ENCODE results near the gene BTC.
"Not testable (repeated sequence)": the region's sequence is repeated elsewhere in the genome, so short reads cannot be mapped to it uniquely, and the experiment has no call there.

The BTC gene

DNA sequence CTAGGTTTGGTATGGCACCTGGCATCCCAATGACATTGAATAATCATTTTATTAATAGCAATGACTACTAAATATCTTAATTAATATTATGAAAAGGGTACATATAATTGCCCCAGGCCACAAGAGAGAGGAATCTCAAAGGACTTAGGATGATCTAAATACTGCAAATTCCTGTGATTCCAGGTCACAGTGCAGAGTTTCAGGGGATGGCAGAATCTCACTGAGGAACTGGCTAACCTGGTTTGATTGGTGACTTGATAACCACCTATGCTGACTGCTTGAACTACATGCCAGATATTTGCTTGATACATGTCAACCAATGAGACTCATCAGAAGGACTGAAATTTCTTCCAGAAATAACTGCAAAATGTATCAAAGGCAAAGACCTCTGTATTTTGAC is 37.2 kb downstream of the BTC start:
- no peak for DNase-seq

DNA sequence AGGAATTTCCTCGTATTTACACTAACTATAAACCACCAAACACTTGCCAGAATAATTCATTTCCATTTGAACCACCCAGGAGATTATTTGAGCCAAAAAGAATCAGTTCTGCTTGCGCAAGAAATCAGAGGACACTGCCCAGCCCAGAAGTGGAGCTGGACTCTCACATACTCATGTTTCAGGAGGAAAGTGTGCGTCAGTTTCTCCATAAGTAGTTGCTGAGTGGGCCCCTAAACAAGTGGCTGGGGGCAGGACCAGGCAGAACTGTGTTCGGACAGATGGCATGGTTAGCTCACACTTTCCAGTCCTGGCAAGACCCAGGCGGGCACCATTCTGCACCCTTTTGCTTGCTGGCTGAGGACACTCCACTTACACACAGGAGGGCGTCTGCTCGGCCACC is 38.8 kb downstream of the BTC start:
- no peak for DNase-seq

DNA sequence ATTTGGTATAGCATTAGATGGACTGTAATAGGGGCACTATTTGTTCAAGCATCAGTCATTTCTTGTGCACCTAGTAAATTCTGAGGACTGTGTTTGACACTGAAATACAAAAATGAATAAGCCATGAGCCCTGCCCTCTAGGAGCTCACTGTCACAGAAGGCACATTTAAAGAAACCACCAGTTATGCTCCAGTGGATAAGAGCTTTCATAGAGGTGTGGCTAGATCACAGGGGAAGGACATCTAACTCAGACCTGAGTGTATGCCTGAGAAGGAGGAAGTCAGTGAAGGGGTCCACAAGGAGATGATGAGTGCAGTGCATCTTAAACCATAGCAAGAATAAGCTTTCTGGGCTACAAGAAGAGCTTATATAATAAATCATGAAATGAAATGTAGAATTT is 40.1 kb downstream of the BTC start:
- no peak for DNase-seq

DNA sequence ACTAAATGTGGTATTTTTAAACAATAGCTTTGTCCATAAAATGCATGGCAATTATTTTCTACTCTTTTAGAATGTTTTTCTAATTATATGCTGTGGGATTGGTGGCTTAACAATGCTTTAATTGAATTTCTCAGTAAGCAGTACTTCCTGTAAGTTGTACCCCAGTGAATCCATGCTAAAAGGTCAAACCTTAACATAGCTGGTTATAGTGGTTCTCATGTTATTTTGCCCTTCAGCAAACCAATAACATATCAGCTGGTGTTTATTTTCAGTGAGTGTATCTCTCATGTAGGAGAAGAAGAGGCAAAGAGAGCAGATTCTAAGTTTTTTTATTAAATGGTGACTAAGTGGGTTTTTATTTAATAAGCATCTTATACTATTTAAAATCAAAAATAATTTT is 41.5 kb downstream of the BTC start:
- no peak for DNase-seq

DNA sequence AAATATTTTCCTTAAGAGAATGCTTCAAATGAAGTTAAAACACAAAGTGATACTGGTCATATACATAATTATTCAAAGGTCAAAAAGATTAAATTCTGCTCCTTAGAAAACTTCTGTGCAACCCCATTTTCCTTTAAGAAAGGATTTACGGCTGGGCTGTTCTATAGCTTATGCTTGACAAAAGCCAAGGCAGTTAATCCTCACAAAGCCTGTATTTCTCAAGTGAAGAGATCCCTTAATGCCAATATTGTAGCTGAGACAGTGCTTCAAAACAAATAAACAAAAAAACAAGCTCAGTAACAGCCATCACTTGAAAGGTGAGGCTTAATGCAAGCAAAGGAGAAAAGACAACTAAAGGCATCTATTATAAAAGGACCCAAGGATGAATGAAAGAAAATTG is 42.5 kb downstream of the BTC start:
- DNase-seq: no peak

DNA sequence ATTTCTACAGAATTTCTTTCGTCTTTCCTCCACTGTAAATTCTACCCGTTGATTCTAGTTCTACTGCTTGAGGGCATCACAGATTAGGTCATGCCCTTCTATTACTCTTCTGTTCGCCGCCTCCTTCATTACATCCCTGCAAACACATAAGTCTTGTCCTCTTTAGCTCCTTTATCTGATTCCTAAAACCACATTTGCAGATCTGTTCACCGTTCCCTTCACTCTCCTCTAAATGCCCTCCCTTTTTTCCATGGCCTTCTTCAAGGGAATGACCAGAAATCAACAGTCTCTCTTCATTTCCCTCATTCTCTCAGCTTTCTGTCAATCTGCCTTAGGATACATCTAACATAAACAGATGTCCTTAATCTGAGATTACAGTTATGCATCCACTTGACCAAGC is 43.1 kb downstream of the BTC start:
- DNase-seq: no peak

DNA sequence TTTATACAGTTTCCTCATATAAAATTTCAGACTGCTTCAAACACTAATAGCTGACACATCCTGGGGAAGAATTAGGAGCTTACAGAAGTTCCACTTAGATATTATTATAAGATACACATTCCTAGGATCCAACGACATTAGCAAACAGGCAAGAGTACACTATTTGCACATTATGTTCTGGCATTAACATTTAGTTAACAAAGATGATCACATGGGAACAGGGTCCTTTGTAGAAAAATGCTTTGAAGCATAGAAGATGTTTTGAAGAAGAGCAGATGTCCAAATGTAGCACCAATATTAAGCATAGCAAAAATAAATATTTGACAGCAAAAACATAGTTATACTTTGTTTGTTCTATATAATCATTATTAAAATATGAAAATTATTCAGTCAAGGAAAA is 52.1 kb downstream of the BTC start:
- DNase-seq: no peak

DNA sequence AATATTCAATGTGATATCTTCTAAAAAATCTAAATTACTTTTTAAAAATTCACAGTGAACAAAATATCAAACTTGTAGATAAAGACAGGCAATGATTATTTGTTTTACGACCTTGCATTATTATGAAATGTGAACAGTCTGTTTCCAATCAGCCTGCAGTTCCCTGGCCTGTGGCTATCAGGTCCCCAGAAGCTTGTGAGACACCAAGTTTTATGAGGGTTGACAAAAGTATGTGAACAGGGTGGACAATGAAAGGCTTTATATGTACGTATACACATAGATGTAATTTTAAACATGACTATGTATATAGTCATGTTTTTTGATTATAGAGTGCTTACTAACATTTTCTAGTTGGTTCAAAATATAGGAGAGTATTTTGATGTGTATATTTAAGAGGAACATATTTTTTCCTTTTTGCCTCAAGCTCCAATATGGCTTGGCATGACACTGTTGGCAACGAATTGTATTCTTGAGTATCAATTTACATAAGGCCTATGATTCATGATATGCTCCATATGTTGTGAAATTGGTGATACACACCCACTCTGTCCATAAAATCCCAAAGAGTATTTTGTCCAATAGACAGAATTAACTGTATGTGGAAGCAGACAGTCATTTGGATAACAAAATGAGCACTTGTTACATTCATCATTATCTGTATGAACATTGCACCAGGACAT is 55.7 kb downstream of the BTC start:
- DNase-seq: no peak

DNA sequence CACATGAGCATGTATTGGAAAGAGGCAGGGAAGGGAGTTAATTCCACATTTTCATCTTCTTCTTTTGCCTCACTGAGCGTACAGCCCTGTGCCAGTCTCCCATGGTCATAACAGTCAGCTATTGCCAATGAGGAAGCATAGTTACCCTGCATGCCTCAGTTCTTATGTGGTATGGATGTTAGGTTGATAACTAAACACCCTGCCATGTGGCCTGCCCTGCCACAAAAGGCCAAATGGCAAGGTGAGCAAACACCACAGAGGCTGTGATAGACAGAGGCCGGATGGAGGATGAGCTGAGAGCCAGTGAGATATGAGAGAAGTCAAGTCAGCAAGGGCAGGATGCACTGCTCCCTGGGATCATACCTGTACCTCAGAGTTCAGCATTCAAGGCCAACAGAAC is 59.3 kb downstream of the BTC start:
- DNase-seq: no peak

DNA sequence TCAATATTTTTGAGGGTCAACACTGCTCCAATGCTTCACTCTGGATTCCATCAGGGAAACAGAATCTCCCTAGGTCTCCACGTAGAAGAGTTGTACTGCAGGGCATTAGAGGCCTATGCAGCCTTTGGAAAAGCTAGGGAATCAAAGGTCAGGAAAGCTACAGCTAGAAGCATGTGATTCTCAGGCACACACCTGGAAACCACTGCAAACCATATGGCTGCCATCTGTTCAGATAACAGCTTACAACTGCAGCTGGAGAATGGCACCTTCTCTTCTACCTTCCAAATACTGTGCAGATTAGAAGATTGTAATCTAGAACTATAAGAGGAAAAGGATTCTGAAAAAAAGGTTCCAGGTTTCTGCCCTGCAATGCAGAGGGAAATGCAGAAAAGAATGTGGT is 60.6 kb downstream of the BTC start:
- DNase-seq: no peak

DNA sequence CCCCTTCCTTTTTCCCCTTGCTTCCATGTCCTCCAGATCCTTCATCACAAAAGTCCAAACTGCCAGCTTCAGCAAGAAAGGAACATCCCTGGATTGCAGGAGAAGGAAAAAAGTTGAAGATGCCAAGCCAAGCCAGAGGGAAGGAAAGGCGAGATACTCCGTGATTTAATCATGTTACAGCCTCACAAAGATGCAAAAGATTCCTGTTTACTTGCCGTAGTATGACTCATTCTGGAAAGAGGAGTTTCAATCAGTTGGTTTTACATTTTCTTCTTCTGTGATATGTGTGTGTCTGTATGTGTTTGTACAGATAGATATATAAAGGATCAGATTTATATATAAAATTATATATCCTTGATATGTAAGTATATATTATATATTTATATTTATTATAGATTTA is 69.3 kb downstream of the BTC start:
- DNase-seq: no peak

DNA sequence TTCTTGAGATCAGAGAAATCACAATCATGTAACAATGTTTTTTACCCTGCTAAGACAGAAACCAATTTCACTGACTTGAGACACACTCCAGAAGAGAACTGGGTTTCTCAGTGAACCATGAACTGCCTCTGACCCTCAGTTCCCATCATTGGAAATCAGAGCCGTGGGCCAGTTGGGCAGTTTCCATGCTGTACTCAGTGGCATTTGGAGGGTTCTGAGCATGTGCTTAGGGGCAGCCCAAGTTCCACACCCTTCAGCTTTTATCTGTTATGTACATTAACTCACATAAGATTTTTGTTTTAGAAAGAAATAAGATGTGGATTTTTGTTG is 77.9 kb downstream of the BTC start:
- no peak for DNase-seq

DNA sequence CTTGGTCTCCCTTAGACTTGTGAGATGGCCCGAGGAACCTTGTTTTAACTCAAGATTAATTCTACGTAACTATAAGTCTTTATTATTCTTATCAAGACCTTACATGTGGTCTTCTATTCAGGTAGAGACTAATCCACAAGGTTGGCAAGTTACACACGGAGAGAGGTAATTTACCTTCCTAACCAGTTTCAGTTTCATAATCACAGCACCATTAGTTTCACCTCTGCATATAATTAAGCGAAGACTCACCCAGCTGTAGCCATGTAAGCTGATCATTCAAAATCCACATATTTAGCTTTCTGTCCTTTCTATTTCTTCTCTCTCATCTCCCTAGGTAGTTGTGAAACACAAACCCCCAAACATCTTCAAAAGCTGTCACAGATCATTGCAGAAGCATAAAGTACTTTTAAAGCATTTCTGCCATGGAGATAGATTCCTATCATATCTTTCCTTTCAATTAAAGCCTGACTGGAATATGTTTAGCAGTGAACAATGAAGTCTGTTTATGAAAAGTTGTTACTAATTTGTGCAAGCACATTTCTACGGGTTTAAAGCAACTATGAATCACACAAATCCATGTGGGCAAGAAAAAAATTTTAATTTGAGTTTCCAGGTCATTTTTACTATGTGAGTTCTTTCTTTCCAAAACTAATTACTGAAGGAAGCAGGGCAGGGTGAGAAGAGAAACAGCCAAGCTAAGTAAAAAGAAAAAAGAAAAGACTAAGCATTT is 78.5 kb downstream of the BTC start:
- no peak for DNase-seq

DNA sequence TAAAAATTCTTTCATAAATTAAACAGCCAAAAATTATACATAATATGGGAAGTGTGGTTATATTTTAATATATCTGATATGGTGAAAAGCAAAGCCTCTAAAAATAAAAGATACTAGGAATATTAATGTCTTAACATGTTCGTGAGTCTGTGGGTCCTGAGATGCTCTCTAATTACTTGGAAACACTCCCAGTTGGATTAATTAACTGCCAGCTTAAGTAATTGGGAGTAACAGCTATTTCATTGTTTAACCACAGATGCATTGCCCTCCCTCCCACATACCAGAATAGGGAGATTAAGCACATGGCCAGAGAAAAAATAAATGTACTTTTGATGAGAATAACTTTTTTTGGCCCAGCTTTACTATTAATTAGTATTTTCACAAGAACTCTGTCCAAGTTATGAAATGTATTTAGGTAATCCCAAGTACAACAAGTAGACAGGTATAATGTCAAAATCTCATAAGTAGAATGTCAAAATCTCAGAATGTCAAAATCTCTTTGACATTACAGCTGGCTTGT is 79.7 kb downstream of the BTC start:
- no peak for DNase-seq

DNA sequence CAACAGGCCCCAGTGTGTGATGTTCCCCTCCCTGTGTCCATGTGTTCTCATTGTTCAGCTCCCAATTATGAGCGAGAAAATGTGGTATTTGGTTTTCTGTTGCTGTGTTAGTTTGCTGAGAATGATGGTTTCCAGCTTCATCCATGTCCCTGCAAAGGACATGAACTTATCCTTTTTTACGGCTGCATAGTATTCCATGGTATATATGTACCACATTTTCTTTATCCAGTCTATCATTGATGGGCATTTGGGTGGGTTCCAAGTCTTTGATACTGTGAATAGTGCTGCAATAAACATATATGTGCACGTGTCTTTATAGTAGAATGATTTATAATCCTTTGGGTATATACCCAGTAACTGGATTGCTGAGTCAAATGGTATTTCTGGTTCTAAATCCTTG is 86.2 kb downstream of the BTC start:
- DNase-seq: not testable (repeated sequence)

Measured in NCI-H2081 (cell line).